Keratinocyte (primary cell): ENCODE measurements around the gene TSPAN11. TPM values are rescaled to one million over a fixed set of nuclear protein-coding genes. Genes with fewer than 3 reads are reported as not detected.

Experiments used
- DNase-seq: peaks from one replicate; pipeline ENCODE4 v3.0.0-alpha.2; 2011; ENCODE audit warnings: low read depth, missing footprints, low spot score
- FAIRE-seq: peaks from 2 replicates; lab custom pipeline; 2011; peaks lifted over from hg19 to GRCh38; lab: Jason Lieb, UNC
- H2AFZ ChIP-seq: 2 replicates; pipeline ENCODE4 v1.6.0; 2012; ENCODE audit warnings: low read length, control low read depth, inconsistent platforms; ENCODE audit not compliant: control insufficient read depth
- H3K27ac ChIP-seq: 2 replicates; pipeline ENCODE4 v1.5.1; 2011; ENCODE audit warnings: low read length; ENCODE audit not compliant: control insufficient read depth, insufficient read depth
- H3K27me3 ChIP-seq: 3 replicates; pipeline ENCODE4 v1.6.0; 2011; ENCODE audit warnings: low read length; ENCODE audit not compliant: control insufficient read depth, insufficient read depth; ENCODE audit errors: extremely low read depth
- H3K36me3 ChIP-seq, 2 experiments: 2 replicates in 1 of 2; 3 replicates in 1 of 2; pipeline ENCODE4 v1.5.1; 2011; ENCODE audit warnings: low read length in 2 of 2, mild to moderate bottlenecking in 1 of 2; ENCODE audit not compliant: control insufficient read depth in 2 of 2, insufficient read depth in 2 of 2; ENCODE audit errors: extremely low read depth in 1 of 2
- H3K4me1 ChIP-seq: 3 replicates; pipeline ENCODE4 v1.5.1; 2011; ENCODE audit warnings: low read length; ENCODE audit not compliant: control insufficient read depth, insufficient read depth; ENCODE audit errors: extremely low read depth
- H3K4me2 ChIP-seq: 3 replicates; pipeline ENCODE4 v1.6.0; 2011; ENCODE audit warnings: low read depth, low read length; ENCODE audit not compliant: control insufficient read depth, insufficient read depth; ENCODE audit errors: extremely low read depth
- H3K4me3 ChIP-seq, 3 experiments: fragments of 200-600 bp in 1 of 3; sonication (generic) in 1 of 3; 2 replicates in 2 of 3; 3 replicates in 1 of 3; pipeline ENCODE4 v1.5.1; 2011 to 2016; ENCODE audit warnings: low read length in 3 of 3, mild to moderate bottlenecking in 3 of 3, control low read depth in 2 of 3, inconsistent platforms in 1 of 3, low read depth in 1 of 3, mixed read lengths in 1 of 3, mixed run types in 1 of 3, moderate library complexity in 1 of 3; ENCODE audit not compliant: control insufficient read depth in 2 of 3, insufficient read depth in 2 of 3; ENCODE audit errors: extremely low read depth in 1 of 3
- H3K79me2 ChIP-seq: 2 replicates; pipeline ENCODE4 v1.6.0; 2012; ENCODE audit warnings: low read length; ENCODE audit not compliant: control insufficient read depth, insufficient read depth
- H3K9ac ChIP-seq: 3 replicates; pipeline ENCODE4 v1.6.0; 2011; ENCODE audit warnings: low read length; ENCODE audit not compliant: control insufficient read depth, insufficient read depth; ENCODE audit errors: extremely low read depth
- H3K9me1 ChIP-seq: 3 replicates; pipeline ENCODE4 v1.6.0; 2011; ENCODE audit warnings: low read length; ENCODE audit not compliant: control insufficient read depth, insufficient read depth; ENCODE audit errors: extremely low read depth
- H3K9me3 ChIP-seq: 2 replicates; pipeline ENCODE4 v1.5.1; 2012; ENCODE audit warnings: low read depth, low read length; ENCODE audit not compliant: control insufficient read depth
- H4K20me1 ChIP-seq: 3 replicates; pipeline ENCODE4 v1.6.0; 2011; ENCODE audit warnings: low read length; ENCODE audit not compliant: control insufficient read depth, insufficient read depth; ENCODE audit errors: extremely low read depth
- EZH2 ChIP-seq: IDR thresholded peaks from one replicate; pipeline ENCODE4 v1.6.1; 2012; ENCODE audit warnings: inconsistent platforms, mild to moderate bottlenecking, low read length, moderate library complexity
- dilution Hi-C: fragments of 300-500 bp; cut with MboI; formaldehyde crosslinking; loops from one replicate; pipeline ENCODE4 v1.7.0; 2020; ENCODE audit warnings: low sequenced_read_pairs; ENCODE audit not compliant: extremely low pct_ligation_motif_present
- polyA plus RNA-seq, 5 experiments: library from polyadenylated mRNA; depleted of rRNA in 3 of 5; stranded (reverse) in 3 of 5; stranded (forward) in 1 of 5; unstranded in 1 of 5; fragments of >200 nt; gene quantifications; 1 replicate in 1 of 5; 2 replicates in 3 of 5; 3 replicates in 1 of 5; pipeline versions ENCODE4 v1.2.1 to v1.2.3, GENCODE V29; 2011 to 2012; ENCODE audit warnings: missing spikeins in 2 of 5, low read depth in 1 of 5, low replicate concordance in 1 of 5
- TF ChIP-seq, protein P1 (sequence below), 3 experiments: IDR thresholded peaks in 1 of 3; conservative IDR thresholded peaks in 1 of 3; optimal IDR thresholded peaks in 1 of 3; 2 replicates in 2 of 3; 3 replicates in 1 of 3; pipeline versions ENCODE3 to v1.5.1; 2011; ENCODE audit warnings: low read length in 3 of 3, mild to moderate bottlenecking in 3 of 3, moderate library complexity in 2 of 3, control low read depth in 1 of 3, inconsistent platforms in 1 of 3; ENCODE audit not compliant: insufficient read depth in 2 of 3; ENCODE audit errors: extremely low read depth in 1 of 3

Gene TSPAN11
- polyA plus RNA-seq, 1 donor (not counting 4 experiments of a cell fraction or from before 2014, with no cell fraction given) = not detected

DNA sequence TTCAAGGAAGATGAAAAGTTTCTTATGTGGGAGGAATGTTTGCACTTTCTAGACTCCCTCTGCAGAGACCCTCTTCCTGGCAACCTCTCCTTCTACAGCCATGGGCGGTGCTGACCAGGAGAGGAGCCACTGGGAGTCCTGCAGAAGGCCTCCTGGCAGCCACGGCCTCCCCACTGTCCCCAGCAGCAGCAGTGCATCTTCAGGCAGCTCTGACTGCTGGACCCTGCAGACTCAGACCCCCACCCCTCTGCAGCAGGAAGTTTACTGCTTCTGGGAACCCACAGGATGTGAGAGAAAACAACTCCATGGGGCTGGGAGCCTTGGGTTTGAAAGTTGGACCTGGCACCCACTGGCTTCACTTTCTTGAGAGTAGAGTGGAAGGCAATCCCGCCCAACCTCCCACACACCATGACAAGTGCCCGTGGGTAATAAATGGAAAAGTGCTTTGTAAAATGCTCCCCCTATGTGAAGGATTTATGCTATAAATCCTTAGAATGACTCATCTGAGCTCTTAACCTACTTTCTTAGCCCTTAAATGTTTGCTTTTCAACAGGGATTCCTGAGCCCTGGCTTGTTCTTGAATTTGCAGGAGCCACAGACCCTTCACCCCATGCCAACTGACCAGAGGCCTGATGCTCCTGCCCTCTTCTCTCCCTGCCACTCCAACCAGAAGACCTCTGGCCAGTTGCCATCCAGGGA, 109.6 kb downstream of the TSPAN11 start:
- peaks cover 2% of the 10 kb centered on the region for H3K27me3 ChIP-seq
- no peaks in the 10 kb centered on the region for H3K79me2 ChIP-seq
- DNase-seq = no peak
- H2AFZ ChIP-seq = no peak overlapping the region
- H3K9me3 ChIP-seq = no peaks in the 10 kb centered on the region
- H3K27ac ChIP-seq = no peak overlapping the region
- H3K9me1 ChIP-seq = no peaks in the 10 kb centered on the region
- TF ChIP-seq, protein P1, sequence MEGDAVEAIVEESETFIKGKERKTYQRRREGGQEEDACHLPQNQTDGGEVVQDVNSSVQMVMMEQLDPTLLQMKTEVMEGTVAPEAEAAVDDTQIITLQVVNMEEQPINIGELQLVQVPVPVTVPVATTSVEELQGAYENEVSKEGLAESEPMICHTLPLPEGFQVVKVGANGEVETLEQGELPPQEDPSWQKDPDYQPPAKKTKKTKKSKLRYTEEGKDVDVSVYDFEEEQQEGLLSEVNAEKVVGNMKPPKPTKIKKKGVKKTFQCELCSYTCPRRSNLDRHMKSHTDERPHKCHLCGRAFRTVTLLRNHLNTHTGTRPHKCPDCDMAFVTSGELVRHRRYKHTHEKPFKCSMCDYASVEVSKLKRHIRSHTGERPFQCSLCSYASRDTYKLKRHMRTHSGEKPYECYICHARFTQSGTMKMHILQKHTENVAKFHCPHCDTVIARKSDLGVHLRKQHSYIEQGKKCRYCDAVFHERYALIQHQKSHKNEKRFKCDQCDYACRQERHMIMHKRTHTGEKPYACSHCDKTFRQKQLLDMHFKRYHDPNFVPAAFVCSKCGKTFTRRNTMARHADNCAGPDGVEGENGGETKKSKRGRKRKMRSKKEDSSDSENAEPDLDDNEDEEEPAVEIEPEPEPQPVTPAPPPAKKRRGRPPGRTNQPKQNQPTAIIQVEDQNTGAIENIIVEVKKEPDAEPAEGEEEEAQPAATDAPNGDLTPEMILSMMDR (optimal IDR thresholded peaks at IDR 0.05 in 1 of 3, IDR thresholded peaks at IDR 0.05 in 1 of 3, conservative IDR thresholded peaks at IDR 0.05 in 1 of 3; ENCODE audit: extremely low read depth in 1 of 3, insufficient read depth in 2 of 3, low read length in 3 of 3) = no peak
- no peak for TF ChIP-seq EZH2
- H3K9ac ChIP-seq = no peak overlapping the region
- H3K36me3 ChIP-seq = no peaks in the 10 kb centered on the region
- no peak overlapping the region for H3K4me3 ChIP-seq
- dilution Hi-C loops = no loop called here
- no peak for FAIRE-seq
- no peaks in the 10 kb centered on the region for H4K20me1 ChIP-seq
- no peak overlapping the region for H3K4me2 ChIP-seq
- no peaks in the 10 kb centered on the region for H3K4me1 ChIP-seq

DNA sequence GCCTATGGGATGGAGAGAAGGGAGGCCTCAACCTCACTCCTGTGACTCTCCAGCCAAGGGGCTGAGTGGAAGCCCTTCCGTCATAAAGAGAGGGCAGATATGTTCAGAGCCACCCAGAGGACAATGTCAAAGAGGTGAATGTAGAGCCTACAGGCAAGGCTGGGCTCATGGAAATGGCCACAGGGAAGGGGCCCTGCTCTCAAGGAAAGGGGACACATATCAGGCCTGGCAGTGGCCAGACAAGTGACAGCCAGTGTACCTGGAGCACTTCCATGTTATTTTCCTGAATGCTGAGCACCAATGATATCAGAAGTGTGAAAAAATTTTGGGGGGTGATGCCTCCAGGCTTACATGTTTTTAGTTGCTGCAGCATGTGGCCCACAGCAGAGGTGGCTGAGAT, 110.5 kb downstream of the TSPAN11 start:
- no peaks in the 10 kb centered on the region for H3K9me3 ChIP-seq
- FAIRE-seq (no peak), DNase-seq (no peak)
- H3K27ac ChIP-seq = no peak overlapping the region
- no peak overlapping the region for H3K9ac ChIP-seq
- no peak overlapping the region for H3K4me3 ChIP-seq
- no peaks in the 10 kb centered on the region for H3K36me3 ChIP-seq
- dilution Hi-C loops = no loop called here
- peaks cover 5% of the 10 kb centered on the region for H3K27me3 ChIP-seq
- no peak overlapping the region for H2AFZ ChIP-seq
- no peak overlapping the region for H3K4me2 ChIP-seq
- no peaks in the 10 kb centered on the region for H3K4me1 ChIP-seq
- no peaks in the 10 kb centered on the region for H3K9me1 ChIP-seq
- H4K20me1 ChIP-seq = no peaks in the 10 kb centered on the region
- TF ChIP-seq EZH2 = no peak
- TF ChIP-seq, protein P1 (optimal IDR thresholded peaks at IDR 0.05 in 1 of 3, IDR thresholded peaks at IDR 0.05 in 1 of 3, conservative IDR thresholded peaks at IDR 0.05 in 1 of 3; ENCODE audit: extremely low read depth in 1 of 3, insufficient read depth in 2 of 3, low read length in 3 of 3) = no peak
- H3K79me2 ChIP-seq = no peaks in the 10 kb centered on the region
